ENCODE measurements around the gene MMP11. TPM values are rescaled to one million over a fixed set of nuclear protein-coding genes. Genes with fewer than 3 reads are reported as not detected.
A peak's percentile ranks its signal among the peaks of the same experiment; 100 is the strongest.

MMP11 gene
- total and polyA plus RNA-seq, 5 donors from 2014 or later, result 0.52 to 1.7 (median 1.0) TPM; not detected in 1

DNA sequence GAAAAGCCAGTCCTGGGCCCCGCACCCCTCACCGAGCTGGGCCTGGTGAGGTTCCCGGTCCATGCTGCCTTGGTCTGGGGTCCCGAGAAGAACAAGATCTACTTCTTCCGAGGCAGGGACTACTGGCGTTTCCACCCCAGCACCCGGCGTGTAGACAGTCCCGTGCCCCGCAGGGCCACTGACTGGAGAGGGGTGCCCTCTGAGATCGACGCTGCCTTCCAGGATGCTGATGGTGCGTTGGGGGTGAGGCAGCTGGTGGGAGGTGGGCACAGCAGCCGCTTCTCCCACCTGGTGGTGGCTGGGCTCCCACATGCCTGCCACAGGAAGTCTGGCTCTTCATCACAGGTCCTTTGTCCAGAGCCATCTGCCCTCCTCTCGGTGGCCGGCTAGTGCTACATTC is 9.6 kb downstream of the MMP11 start:
- Histone ChIP-seq H3K4me1 (ENCODE audit: control insufficient read depth, insufficient read depth, low read length, poor library complexity, severe bottlenecking) (peaks cover 6% of the 10 kb centered on the region), H3K4me3 (ENCODE audit: low read depth, low read length) (no peak overlapping the region), H3K27me3 (ENCODE audit: control insufficient read depth, insufficient read depth, low read length) (no peaks in the 10 kb centered on the region), H3K36me3 (ENCODE audit: control insufficient read depth, insufficient read depth, low read length) (no peaks in the 10 kb centered on the region), H3K27ac (ENCODE audit: insufficient read depth, low read length, poor library complexity, severe bottlenecking) (no peak overlapping the region), H3K9me3 (ENCODE audit: control insufficient read depth in 2 of 2, low read length in 2 of 2) (no peaks in the 10 kb centered on the region)
- H3K27ac Mint-ChIP-seq, result no peak overlapping the region
- no peaks in the 10 kb centered on the region for H3K36me3 Mint-ChIP-seq
- peaks cover 4% of the 10 kb centered on the region for H3K27me3 Mint-ChIP-seq
- ATAC-seq (ENCODE audit: low read depth in 2 of 2), result no peak
- DNase-seq, result no peak
- no peak overlapping the region for H3K4me3 Mint-ChIP-seq
- no peaks in the 10 kb centered on the region for H3K9me3 Mint-ChIP-seq
- H3K4me1 Mint-ChIP-seq, result peaks cover 0 to 10% (median 8%) of the 10 kb centered on the region in 4 donors

DNA sequence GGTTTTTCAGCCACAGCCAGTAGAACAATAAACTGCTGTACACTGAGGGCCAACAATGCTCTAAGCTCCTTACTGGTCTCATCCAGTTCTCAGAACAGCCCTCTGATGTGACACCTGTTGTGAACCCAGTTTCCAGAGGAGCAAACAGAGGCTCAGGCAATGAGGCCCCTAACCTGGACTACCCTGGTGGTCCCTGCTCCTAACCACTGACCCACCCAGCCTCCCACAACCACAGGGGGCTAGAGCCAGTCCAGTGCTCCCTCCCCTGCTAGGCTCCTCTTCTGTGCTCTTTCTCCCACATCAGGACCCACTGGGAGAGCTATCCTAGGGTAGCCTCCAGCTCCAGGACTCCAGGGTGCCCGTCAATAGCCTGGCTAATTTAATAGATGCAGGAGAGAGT is 10.1 kb downstream of the MMP11 start:
- no peaks in the 10 kb centered on the region for H3K9me3 ChIP-seq (ENCODE audit: control insufficient read depth in 2 of 2, low read length in 2 of 2)
- H3K4me1 ChIP-seq (ENCODE audit: control insufficient read depth, insufficient read depth, low read length, poor library complexity, severe bottlenecking), result peaks cover 9% of the 10 kb centered on the region
- Mint-ChIP-seq H3K4me3 (peak overlapping the region in 1 of 4 donors; percentile 27), H3K27ac (no peak overlapping the region), H3K27me3 (peaks cover 4% of the 10 kb centered on the region), H3K9me3 (no peaks in the 10 kb centered on the region), H3K4me1 (peaks cover 3 to 13% (median 11%) of the 10 kb centered on the region in 4 donors), H3K36me3 (no peaks in the 10 kb centered on the region)
- H3K27me3 ChIP-seq (ENCODE audit: control insufficient read depth, insufficient read depth, low read length), result no peaks in the 10 kb centered on the region
- no peak for DNase-seq
- no peak overlapping the region for H3K27ac ChIP-seq (ENCODE audit: insufficient read depth, low read length, poor library complexity, severe bottlenecking)
- H3K4me3 ChIP-seq (ENCODE audit: low read depth, low read length), result no peak overlapping the region
- ATAC-seq (ENCODE audit: low read depth in 2 of 2), result no peak
- H3K36me3 ChIP-seq (ENCODE audit: control insufficient read depth, insufficient read depth, low read length), result no peaks in the 10 kb centered on the region

DNA sequence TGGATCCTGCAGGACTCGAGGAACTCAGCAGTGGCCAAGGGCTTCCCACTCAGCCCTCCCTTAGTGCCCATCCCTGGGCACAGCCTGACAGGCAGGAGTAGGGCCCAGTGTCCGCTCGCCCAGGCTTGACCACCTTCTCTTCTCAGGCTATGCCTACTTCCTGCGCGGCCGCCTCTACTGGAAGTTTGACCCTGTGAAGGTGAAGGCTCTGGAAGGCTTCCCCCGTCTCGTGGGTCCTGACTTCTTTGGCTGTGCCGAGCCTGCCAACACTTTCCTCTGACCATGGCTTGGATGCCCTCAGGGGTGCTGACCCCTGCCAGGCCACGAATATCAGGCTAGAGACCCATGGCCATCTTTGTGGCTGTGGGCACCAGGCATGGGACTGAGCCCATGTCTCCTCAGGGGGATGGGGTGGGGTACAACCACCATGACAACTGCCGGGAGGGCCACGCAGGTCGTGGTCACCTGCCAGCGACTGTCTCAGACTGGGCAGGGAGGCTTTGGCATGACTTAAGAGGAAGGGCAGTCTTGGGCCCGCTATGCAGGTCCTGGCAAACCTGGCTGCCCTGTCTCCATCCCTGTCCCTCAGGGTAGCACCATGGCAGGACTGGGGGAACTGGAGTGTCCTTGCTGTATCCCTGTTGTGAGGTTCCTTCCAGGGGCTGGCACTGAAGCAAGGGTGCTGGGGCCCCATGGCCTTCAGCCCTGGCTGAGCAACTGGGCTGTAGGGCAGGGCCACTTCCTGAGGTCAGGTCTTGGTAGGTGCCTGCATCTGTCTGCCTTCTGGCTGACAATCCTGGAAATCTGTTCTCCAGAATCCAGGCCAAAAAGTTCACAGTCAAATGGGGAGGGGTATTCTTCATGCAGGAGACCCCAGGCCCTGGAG is 10.9 kb downstream of the MMP11 start:
- H3K27me3 ChIP-seq (ENCODE audit: control insufficient read depth, insufficient read depth, low read length), result no peaks in the 10 kb centered on the region
- Mint-ChIP-seq H3K4me1 (peaks cover 4 to 21% (median 17%) of the 10 kb centered on the region in 4 donors), H3K36me3 (no peaks in the 10 kb centered on the region), H3K4me3 (peak overlapping the region in 1 of 4 donors; percentile 47), H3K9me3 (no peaks in the 10 kb centered on the region), H3K27me3 (peaks cover 4% of the 10 kb centered on the region), H3K27ac (no peak overlapping the region)
- H3K36me3 ChIP-seq (ENCODE audit: control insufficient read depth, insufficient read depth, low read length), result no peaks in the 10 kb centered on the region
- H3K27ac ChIP-seq (ENCODE audit: insufficient read depth, low read length, poor library complexity, severe bottlenecking), result no peak overlapping the region
- H3K4me3 ChIP-seq (ENCODE audit: low read depth, low read length), result no peak overlapping the region
- ATAC-seq (ENCODE audit: low read depth in 2 of 2) (no peak), DNase-seq (no peak)
- H3K9me3 ChIP-seq (ENCODE audit: control insufficient read depth in 2 of 2, low read length in 2 of 2), result no peaks in the 10 kb centered on the region
- H3K4me1 ChIP-seq (ENCODE audit: control insufficient read depth, insufficient read depth, low read length, poor library complexity, severe bottlenecking), result peaks cover 17% of the 10 kb centered on the region

DNA sequence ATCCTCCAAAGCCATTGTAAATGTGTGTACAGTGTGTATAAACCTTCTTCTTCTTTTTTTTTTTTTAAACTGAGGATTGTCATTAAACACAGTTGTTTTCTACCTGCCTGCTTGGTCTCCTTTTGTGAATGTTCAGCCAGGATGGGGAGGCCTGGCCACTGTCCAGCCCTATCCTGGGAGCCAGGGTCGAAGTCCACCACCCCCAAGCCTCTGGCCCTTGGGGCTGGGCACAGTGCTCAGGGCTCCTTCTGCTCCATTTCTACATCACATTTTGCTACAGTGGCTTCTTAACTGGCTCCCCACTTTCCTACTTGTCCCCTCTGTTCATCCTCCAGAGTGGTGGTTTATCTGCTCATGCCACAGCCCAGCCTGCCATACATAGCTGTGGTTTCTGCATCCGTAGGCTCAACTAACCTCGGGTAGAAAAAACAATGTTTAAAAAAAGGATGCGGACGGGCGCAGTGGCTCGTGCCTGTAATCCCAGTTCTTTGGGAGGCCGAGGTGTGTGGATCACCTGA is 11.6 kb downstream of the MMP11 start:
- no peaks in the 10 kb centered on the region for H3K36me3 ChIP-seq (ENCODE audit: control insufficient read depth, insufficient read depth, low read length)
- Mint-ChIP-seq H3K27ac (peak overlapping the region; percentile 8 to 69 (median 20)), H3K9me3 (no peaks in the 10 kb centered on the region), H3K4me3 (peak overlapping the region in 1 of 4 donors; percentile 58), H3K36me3 (peaks cover 1% of the 10 kb centered on the region), H3K4me1 (peaks cover 7 to 27% (median 20%) of the 10 kb centered on the region in 4 donors), H3K27me3 (peaks cover 4% of the 10 kb centered on the region)
- no peak overlapping the region for H3K27ac ChIP-seq (ENCODE audit: insufficient read depth, low read length, poor library complexity, severe bottlenecking)
- H3K4me3 ChIP-seq (ENCODE audit: low read depth, low read length), result no peak overlapping the region
- no peaks in the 10 kb centered on the region for H3K9me3 ChIP-seq (ENCODE audit: control insufficient read depth in 2 of 2, low read length in 2 of 2)
- no peaks in the 10 kb centered on the region for H3K27me3 ChIP-seq (ENCODE audit: control insufficient read depth, insufficient read depth, low read length)
- ATAC-seq (ENCODE audit: low read depth in 2 of 2) (no peak), DNase-seq (no peak)
- H3K4me1 ChIP-seq (ENCODE audit: control insufficient read depth, insufficient read depth, low read length, poor library complexity, severe bottlenecking), result peaks cover 20% of the 10 kb centered on the region

DNA sequence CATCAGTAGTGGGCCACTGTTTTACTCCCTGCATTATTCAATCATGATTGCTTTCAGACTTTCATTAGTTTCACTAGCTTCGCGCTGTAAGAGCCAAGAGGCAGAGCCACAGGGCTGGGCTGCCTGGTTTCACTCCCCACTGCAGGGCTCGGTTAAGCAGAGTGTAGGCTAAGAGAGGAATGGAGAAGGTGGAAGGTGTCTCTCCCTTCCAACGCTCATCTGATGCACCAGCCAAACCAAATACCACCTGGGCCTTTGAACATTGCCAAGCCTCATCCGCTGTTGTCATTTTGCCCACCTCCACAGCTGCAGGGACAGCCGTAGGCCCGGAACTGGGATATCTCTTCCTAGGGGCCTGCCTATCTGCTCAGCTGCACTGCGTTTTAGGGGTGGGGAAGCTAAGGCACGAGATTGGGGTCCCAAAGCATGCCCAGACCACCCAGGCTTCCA is 13.6 kb downstream of the MMP11 start:
- peak overlapping the region; percentile 94 to 95 (median 94) for H3K27ac Mint-ChIP-seq
- H3K36me3 Mint-ChIP-seq, result peaks cover 7% of the 10 kb centered on the region
- Histone ChIP-seq H3K9me3 (ENCODE audit: control insufficient read depth in 2 of 2, low read length in 2 of 2) (no peaks in the 10 kb centered on the region), H3K4me3 (ENCODE audit: low read depth, low read length) (peak overlapping the region; percentile 84), H3K27ac (ENCODE audit: insufficient read depth, low read length, poor library complexity, severe bottlenecking) (peak overlapping the region; percentile 99), H3K36me3 (ENCODE audit: control insufficient read depth, insufficient read depth, low read length) (peaks cover under 1% of the 10 kb centered on the region), H3K27me3 (ENCODE audit: control insufficient read depth, insufficient read depth, low read length) (no peaks in the 10 kb centered on the region), H3K4me1 (ENCODE audit: control insufficient read depth, insufficient read depth, low read length, poor library complexity, severe bottlenecking) (peaks cover 20% of the 10 kb centered on the region)
- peaks cover 14 to 40% (median 28%) of the 10 kb centered on the region in 4 donors for H3K4me1 Mint-ChIP-seq
- DNase-seq (peak in 1 of 3 donors; percentile 55), ATAC-seq (ENCODE audit: low read depth in 2 of 2) (no peak)
- H3K27me3 Mint-ChIP-seq, result no peaks in the 10 kb centered on the region
- peak overlapping the region; percentile 91 to 95 (median 92) for H3K4me3 Mint-ChIP-seq
- H3K9me3 Mint-ChIP-seq, result no peaks in the 10 kb centered on the region

- Histone ChIP-seq H3K27me3 (ENCODE audit: control insufficient read depth, insufficient read depth, low read length) (no peaks in the 10 kb centered on the region), H3K36me3 (ENCODE audit: control insufficient read depth, insufficient read depth, low read length) (peaks cover 7% of the 10 kb centered on the region), H3K9me3 (ENCODE audit: control insufficient read depth in 2 of 2, low read length in 2 of 2) (no peaks in the 10 kb centered on the region), H3K4me1 (ENCODE audit: control insufficient read depth, insufficient read depth, low read length, poor library complexity, severe bottlenecking) (peaks cover 20% of the 10 kb centered on the region), H3K27ac (ENCODE audit: insufficient read depth, low read length, poor library complexity, severe bottlenecking) (peak within 1 kb of the TSS; percentile 99), H3K4me3 (ENCODE audit: low read depth, low read length) (peak within 1 kb of the TSS; percentile 92)
- peak; percentile 80 to 92 (median 89) for DNase-seq
- H3K4me1 Mint-ChIP-seq, result peaks cover 14 to 43% (median 29%) of the 10 kb centered on the region in 4 donors
- H3K27me3 Mint-ChIP-seq, result no peaks in the 10 kb centered on the region
- peak within 1 kb of the TSS; percentile 94 to 95 (median 94) for H3K27ac Mint-ChIP-seq
- H3K36me3 Mint-ChIP-seq, result peaks cover 7% of the 10 kb centered on the region
- no peaks in the 10 kb centered on the region for H3K9me3 Mint-ChIP-seq
- ATAC-seq (ENCODE audit: low read depth in 2 of 2), result peak; percentile 84 to 86
- H3K4me3 Mint-ChIP-seq, result peak within 1 kb of the TSS; percentile 91 to 95 (median 92)
Measured at GRCh38 chr22:23786752-23787599, 14.3 kb downstream of the MMP11 start, which contains the start of gene SMARCB1. Gene SMARCB1, plus strand, starts transcription at chr22:23786966. Its CDS starts 204 bp downstream, at chr22:23787170.

DNA sequence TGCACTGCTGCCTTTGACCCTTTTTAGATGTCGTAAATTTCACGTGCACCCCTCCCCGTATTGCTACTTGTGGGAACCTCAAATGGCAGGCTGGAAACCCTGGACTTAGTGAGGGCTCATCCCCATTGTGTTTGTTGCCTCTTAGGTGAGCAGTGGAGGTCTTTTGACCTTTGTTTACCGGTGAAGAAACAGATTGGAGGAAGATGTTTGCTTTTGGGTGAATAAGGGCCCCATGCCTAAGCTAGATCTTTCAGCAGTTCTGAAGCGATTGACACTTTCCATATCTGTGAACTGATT is 14.9 kb downstream of the MMP11 start:
- H3K27me3 Mint-ChIP-seq, result no peaks in the 10 kb centered on the region
- Histone ChIP-seq H3K9me3 (ENCODE audit: control insufficient read depth in 2 of 2, low read length in 2 of 2) (no peaks in the 10 kb centered on the region), H3K27ac (ENCODE audit: insufficient read depth, low read length, poor library complexity, severe bottlenecking) (peak overlapping the region; percentile 99), H3K36me3 (ENCODE audit: control insufficient read depth, insufficient read depth, low read length) (peaks cover 12% of the 10 kb centered on the region), H3K27me3 (ENCODE audit: control insufficient read depth, insufficient read depth, low read length) (no peaks in the 10 kb centered on the region), H3K4me3 (ENCODE audit: low read depth, low read length) (peak overlapping the region; percentile 92), H3K4me1 (ENCODE audit: control insufficient read depth, insufficient read depth, low read length, poor library complexity, severe bottlenecking) (peaks cover 20% of the 10 kb centered on the region)
- ATAC-seq (ENCODE audit: low read depth in 2 of 2), result peak; percentile 8 to 13
- peak overlapping the region; percentile 91 to 95 (median 92) for H3K4me3 Mint-ChIP-seq
- DNase-seq, result no peak
- peaks cover 14 to 49% (median 30%) of the 10 kb centered on the region in 4 donors for H3K4me1 Mint-ChIP-seq
- H3K9me3 Mint-ChIP-seq, result no peaks in the 10 kb centered on the region
- peak overlapping the region; percentile 74 to 94 (median 84) for H3K27ac Mint-ChIP-seq
- peaks cover 7% of the 10 kb centered on the region for H3K36me3 Mint-ChIP-seq

All from CD4-positive, CD25-positive, alpha-beta regulatory T cell (primary cell).